ENCODE data around the gene ETV1. TPM values are rescaled to one million over a fixed set of nuclear protein-coding genes. Genes with fewer than 3 reads are reported as not detected.
A peak's percentile ranks its signal among the peaks of the same experiment; 100 is the strongest.

The ETV1 gene
- total and polyA plus RNA-seq, 2 of the 4 experiments (the other 2 are of a cell fraction), result 8.6 to 21.1 TPM

GRCh38 chr7:13846386-13846785 is 143.1 kb downstream of the ETV1 start:
- Histone ChIP-seq H3K9me3 (ENCODE audit: control insufficient read depth, insufficient read depth, low read length) (no peaks in the 10 kb centered on the region), H2AFZ (replicated peaks; ENCODE audit: low read length, poor library complexity) (no peak overlapping the region), H2BK15ac (ENCODE audit: low read depth, low read length) (no peak overlapping the region), H2BK20ac (ENCODE audit: low read depth, low read length) (no peak overlapping the region), H3K27ac (ENCODE audit: insufficient read depth, low read length) (no peak overlapping the region), H3K9ac (ENCODE audit: low read depth, low read length) (no peak overlapping the region), H3K56ac (ENCODE audit: extremely low read depth, insufficient read depth, low read length) (no peak overlapping the region), H3K79me1 (ENCODE audit: low read depth in 1 of 2, low read length in 2 of 2) (no peaks in the 10 kb centered on the region), H2BK5ac (ENCODE audit: low read depth, low read length, poor library complexity, severe bottlenecking) (no peak overlapping the region), H4K91ac (ENCODE audit: insufficient read depth, low read depth, low read length) (no peak overlapping the region), H3K4me3 (ENCODE audit: insufficient read depth, low read depth, low read length) (no peak overlapping the region), H3K27me3 (ENCODE audit: control insufficient read depth, insufficient read depth, low read length) (no peaks in the 10 kb centered on the region), H3K4me1 (ENCODE audit: control insufficient read depth, insufficient read depth, low read length) (peaks cover 8% of the 10 kb centered on the region), H3K23ac (ENCODE audit: low read depth, low read length) (no peak overlapping the region), H3K36me3 (ENCODE audit: control insufficient read depth, insufficient read depth, low read length) (no peaks in the 10 kb centered on the region), H2AK5ac (ENCODE audit: low read depth, low read length) (no peak overlapping the region), H3K4ac (ENCODE audit: low read depth, low read length) (no peak overlapping the region), H4K8ac (ENCODE audit: low read depth in 2 of 2, low read length in 2 of 2) (no peak overlapping the region), H2AK9ac (replicated peaks; ENCODE audit: low read depth, low read length, poor library complexity) (no peak overlapping the region), H3K14ac (replicated peaks; ENCODE audit: low read depth, low read length) (no peak overlapping the region), H3K4me2 (ENCODE audit: low read depth, low read length) (no peak overlapping the region), H3K9me1 (ENCODE audit: insufficient read depth, low read length) (peaks cover 4% of the 10 kb centered on the region), H2BK120ac (ENCODE audit: low read depth, low read length) (no peak overlapping the region), H4K5ac (ENCODE audit: low read depth, low read length) (no peak overlapping the region), H4K20me1 (ENCODE audit: insufficient read depth, low read length) (no peaks in the 10 kb centered on the region), H3K18ac (ENCODE audit: low read depth, low read length) (no peak overlapping the region)
- ATAC-seq (ENCODE audit: low read depth), result no peak
- no peak for DNase-seq
- in situ Hi-C loops (cut with MboI; ENCODE audit: low sequenced_read_pairs) (no loop called here), intact Hi-C loops (cut with micrococcal nuclease) (no loop called here), dilution Hi-C loops (cut with HindIII; ENCODE audit: low sequenced_read_pairs, unreplicated experiment) (no loop called here)
- CTCF ChIA-PET, result no interaction called here
- no CpG with 5 or more reads among the region's 4 CpGs for WGBS, 2 experiments (ENCODE audit: extremely low coverage in 2 of 2, insufficient read length in 1 of 2)
- no TSS peak for BruUV-seq (replicated peaks)
- POLR2A ChIA-PET (ENCODE audit: unreplicated experiment), result no interaction called here
- TF ChIP-seq USF2 (IDR thresholded peaks at IDR 0.05; ENCODE audit: low read depth, low read length) (no peak), CEBPB (IDR thresholded peaks at IDR 0.05; ENCODE audit: low read depth, low read length) (peak; percentile 84)
